Right forelimb (tissue), 1 donor: ENCODE results near the gene APBA2.

Source experiments
- DNase-seq: peaks from one replicate; pipeline ENCODE4 v3.0.0-alpha.2; 2018

APBA2 gene

DNA sequence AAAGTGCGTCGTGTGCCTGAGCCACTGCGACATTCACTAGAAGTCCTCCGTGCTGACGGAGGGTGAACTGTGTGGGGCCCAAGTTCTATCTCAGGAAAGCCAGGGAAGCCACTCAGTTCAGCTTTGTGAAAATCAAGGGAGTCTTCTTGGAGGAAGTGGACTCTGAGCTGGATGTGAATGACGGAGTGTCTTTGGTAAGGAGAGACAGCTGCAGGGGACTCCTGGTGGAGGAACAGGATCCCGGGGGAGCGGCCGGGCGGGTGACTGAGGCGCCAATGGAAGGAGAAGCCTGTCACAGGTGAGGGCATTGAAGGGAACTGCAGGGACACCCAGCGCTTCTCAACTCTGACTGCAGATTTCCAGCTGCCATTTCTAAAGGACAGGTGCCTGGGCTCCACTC lies 75.6 kb downstream of the APBA2 start:
- DNase-seq: no peak

DNA sequence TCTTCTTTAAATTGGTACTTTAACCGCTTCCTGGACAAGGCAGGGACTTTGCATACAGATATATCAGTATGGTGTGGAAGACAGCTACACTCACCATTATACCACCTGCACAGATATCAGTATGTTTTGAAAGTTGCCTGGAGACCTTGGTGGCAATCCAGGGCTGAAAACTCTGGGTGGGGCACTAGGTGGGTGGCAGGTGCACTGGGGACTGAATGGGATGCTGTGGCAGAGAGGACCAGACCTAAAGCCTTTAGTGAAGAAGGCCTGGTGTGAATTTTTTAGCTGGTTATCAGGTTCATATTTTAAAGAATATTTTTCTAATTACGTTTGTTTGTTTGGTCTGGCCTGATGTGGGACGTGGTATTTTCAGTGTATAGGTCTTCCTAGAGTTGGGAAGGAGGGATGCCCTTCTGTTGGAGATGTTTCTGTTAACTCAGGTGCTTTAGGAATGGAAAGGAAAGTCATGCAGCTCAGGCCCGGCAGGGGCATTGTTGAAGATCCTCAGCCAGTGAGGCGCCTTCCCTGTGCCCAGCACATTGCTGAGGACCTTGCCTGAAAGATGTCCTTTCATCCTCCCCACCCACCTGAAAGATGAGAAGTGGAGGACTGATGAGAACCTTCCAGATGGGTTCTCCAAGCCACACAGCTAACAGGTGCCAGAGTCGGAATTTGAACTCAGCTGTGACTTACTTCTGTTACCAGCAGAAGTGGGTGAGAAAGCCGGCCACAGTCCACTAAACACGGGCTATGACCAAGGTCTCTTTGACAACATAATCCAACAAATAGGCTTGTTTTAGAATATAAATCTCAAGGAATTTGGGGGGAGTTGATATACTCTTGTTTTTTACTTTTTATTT lies 77.3 kb downstream of the APBA2 start:
- no peak for DNase-seq

DNA sequence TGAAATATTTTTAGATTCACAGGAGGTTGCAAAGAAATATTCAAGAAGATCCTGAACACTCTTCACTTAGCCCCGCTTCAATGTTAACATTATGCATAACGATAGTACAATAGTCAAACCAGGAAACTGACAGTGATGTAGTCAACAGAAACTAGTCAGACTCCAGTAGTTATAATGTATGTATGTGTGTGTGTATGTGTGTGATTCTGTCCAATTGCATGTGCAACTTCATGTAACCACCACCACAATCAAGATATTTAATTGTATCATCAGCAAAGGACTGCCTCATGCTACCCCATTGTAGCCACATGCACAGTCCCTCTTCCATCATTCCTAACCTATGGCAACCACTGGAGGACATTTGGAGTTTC lies 77.9 kb downstream of the APBA2 start:
- no peak for DNase-seq

DNA sequence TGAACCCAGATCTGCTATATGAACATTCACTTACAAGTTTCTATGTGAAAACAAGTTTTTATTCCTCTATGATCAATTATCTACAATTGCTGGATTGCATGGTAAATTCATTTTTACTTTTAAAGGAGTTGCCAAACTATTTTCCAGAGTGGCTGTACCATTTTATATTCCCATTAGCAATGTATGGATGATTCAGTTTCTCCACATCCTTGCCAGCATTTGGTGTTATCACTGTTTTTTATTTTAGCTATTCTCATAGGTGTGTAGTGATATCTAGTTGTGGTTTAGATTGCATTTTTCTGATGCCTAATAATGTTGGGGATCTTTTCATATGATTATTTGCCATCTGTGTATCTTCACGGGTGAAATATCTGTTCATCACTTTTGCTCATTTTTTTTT lies 78.3 kb downstream of the APBA2 start:
- no peak for DNase-seq

DNA sequence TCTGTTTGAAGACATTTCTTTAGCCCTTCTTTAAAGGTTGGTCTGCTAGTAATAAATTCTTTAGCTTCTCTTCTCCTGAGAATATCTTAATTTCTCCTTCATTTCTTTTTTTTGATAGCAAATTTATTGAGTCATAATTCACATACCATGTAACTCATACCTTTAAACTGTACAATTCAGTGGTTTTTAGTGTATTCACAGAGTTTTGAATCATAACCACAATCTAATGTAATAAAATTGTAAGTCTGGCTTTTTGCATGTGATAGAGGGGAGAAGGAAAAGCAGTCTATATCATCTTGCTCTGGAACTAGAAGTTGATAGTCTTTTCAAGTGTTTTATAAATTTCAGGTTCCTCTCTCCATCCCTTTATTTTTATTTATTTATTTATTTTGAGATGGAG lies 81.3 kb downstream of the APBA2 start:
- DNase-seq: no peak

DNA sequence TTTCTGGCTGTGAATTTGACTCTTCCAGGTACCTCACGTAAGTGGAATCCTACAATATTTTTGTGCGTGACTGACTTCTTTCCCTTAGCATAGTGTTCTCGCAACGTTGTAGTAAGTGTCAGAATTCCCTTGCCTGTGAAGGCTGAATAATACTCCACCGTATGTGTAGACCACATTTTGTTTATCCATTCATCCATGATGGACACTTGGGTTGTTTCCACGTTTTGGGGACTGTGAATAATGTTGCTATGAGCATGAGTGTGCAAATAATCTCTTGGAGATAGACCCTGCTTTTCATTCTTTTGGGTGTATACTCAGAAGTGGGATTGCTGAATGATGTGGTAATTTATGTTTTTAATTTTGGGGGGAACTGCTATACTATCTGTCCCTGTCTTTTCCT lies 82.2 kb downstream of the APBA2 start:
- no peak for DNase-seq

DNA sequence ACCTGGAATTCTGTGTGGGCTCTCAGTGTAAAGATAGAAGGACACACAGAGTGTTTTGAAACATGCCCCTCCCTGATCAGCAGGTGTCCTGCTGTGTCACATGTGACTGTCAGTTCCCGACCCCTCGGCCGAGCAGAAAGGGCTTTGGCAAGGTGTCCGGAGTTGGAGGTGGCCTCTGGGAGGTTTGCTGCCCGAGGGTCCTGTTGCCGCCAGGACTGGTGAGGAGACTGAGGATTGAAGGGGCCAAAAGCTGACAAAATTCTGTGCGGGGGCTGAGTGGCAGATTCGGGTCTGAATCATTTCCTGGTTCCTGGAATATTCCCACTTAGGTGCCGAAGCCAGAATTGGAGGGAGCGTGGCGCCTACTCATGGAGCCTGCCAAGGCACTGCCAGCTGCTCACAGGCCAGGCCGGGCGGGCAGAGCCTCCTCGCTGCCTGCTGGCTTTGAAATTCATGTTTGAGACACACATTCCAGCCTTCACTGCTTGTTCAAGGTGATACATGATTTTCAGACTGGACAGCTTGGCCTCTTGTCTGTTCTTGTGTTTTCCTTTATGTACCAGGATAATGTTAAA lies 83.8 kb downstream of the APBA2 start:
- DNase-seq: no peak

DNA sequence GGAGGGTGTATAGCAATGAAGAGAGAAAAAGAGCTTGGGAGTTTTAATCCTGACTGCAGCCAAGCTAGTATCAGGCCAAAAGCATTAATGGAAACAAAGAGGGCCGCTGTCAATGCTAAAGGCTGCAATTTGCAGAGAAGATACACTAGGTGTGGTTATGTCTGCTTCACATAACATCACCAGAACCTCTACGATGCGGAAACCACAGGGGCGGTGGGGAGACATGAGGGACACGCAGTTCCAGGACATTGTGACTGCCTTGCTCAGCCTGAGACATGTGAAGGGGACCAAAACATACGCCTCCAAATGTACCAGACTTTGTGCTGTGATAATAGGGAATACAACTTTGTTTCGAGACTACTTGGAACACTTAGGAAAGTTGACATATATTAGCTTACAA lies 88.4 kb downstream of the APBA2 start:
- DNase-seq: no peak

DNA sequence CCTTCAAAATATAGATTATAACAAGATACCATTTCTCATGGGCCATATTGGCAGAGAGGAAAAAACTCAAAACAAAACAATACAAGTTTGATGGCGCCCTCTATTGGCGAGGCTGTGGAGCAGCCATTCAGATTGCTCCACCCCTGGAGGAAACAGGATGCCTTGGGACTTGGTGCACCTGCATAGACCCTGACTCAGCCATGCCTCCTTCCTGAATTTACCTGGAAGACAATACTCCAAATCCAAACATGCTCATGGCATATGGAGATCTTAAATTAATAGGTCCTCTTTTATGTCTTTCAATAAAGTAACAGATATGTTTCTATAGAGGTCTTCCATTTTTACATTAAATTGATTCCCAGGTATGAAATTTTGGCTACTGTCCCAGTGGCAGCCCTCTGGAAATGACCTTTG lies 90.0 kb downstream of the APBA2 start:
- DNase-seq: no peak

DNA sequence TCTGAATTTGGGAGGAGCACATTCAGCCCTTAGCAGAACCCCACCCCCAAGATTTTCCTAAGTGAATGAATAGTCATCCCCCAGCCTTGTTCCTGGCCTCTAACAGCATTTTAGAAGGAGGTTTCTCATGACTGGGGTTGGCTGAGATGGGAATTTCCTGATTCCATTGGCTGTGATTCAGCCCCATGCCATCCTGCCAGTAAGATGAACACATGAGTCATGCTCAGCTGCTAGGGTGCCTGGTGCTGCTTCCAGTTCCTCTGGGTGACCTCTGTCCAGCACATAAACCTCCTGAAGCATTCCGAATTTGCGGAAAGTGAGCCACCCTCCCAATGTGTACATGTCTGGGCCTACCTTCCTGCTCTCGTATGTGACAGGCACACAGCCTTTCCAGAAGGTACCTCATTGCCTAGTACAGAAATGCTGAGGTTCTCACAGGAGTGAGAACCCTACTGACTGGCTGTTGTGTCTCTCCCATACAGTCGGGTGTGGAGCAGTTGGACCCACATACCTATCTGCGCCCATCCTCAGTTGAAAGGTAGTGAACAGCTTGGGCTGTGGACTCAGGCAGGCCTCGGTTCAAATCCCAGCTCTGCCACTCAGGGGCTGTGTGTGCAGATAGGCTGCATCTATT lies 91.7 kb downstream of the APBA2 start:
- DNase-seq: no peak

DNA sequence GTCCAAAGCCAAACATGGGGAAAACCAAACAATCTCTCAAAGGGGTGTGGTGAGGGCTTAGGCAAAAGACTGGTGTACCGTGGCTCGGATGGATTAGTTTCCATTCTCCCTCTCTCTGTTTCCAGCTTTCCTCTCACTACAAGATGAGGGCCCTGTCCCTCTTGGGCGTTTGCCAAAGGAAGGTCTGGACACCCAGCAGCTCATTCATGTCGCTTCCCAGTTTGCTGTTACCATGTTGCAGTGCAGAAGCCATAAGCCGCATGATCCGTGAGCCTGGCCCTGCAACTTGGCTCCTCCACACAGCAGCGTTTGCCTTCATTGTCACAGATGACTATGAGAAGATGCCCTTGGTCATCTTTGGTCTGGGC lies 92.2 kb downstream of the APBA2 start:
- no peak for DNase-seq

DNA sequence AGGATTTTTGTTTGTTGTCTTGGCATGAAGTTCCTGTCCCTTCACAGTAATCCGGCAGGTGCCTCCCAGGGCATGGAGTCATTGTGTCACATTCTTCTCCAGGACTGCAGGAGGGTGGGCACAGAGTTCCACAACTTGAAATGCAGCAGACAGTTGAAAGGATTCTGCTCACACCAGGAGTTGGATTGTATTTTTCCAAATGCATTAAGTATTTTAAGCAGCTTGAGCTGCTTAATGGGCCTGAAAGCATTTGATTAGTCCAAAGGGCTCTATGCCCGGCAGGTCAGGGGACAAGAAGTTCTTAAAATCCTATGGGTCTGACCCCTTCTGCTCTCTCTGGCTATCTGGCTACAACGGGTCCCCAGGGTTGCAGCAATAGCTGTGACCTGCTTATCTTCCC lies 92.9 kb downstream of the APBA2 start:
- DNase-seq: no peak

DNA sequence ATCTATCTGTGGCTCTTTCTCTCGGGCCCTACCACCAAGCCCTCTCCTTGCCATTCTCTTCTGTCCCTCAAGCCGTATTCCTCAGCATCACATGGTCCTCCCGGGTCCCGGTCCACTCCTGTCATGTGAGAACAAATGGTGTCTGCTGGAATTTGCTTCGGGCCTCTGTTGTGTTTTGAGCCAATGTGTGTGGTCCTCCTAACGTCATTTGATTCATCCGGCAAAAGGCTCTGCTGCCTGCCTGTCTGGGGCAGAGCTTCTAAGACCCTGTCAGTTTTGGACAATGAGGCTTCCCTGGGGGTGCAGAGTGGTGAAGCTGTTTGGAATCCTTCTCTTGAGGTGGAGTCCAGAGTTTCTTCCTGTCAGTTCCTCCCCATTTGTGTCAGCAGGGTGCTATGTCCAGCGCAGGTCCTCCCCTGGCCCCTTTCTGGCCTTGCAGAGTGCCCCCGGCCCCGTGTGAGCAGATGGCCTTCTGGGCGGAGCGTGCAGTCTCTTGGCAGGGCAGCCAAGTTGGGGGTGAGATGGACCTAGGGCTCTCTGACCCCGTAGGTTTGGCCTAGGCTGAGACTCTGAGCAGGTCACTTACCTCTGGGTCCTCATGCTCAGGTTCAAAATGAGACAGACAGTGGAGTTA lies 93.6 kb downstream of the APBA2 start:
- DNase-seq: no peak

DNA sequence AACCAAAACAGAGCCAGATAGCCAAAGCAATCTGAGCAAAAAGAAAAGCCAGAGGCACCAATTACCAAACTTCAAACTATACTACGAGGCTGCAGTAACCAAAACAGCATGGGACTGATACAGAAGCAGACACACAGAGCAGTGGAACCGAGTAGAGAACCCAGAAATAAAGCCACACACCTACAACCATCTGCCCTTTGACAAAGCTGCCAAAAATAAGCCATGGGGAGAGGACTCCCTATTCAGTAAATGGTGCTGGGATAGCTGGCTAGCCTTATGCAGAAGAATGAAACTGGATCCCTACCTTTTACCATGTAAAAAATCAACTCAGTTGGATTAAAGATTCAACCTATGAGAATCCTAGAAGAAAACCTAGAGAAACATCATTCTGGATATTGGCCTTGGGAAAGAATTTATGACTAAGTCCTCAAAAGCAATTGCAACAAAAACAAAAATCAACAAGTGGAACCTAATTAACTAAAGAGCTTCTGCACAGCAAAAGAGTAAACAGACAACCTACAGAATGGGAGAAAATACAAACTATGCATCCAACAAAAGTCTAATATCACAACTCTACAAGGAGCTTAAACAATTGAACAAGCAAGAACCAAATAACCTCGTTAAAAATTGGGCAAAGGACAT lies 95.1 kb downstream of the APBA2 start:
- no peak for DNase-seq

DNA sequence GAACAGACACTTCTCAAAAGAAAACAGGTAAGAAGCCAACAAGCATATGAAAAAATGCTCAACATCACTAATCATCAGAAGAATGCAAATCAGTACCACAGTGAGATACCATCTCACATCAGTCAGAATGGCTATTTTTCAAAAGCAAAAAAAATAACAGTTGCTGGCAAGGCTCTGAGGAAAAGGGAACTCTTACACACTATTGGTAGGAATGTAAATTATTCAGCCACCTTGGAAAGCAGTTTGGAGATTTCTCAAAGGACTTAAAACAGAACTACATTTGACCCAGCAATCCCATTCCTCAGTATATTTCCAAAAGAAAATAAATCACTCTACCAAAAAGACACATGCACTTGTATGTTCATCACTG lies 95.6 kb downstream of the APBA2 start:
- no peak for DNase-seq

DNA sequence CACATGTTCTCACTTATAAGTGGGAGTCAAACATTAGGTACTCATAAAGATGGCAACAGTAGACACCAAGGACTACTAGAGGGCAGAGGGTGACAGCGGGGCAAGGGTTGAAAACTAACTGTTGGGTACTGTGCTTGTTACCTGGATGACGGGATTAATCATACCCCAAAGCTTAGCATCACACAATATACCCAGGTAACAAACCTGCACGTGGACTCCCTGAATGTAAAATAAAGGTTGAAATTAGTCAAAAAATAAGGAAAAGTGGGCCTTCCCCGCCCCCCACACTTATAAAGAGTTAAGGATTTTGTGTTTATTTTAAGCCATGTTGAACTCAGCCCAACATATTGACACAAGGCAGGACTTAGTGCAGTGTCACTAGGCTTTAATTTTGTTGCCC lies 96.1 kb downstream of the APBA2 start:
- DNase-seq: no peak

DNA sequence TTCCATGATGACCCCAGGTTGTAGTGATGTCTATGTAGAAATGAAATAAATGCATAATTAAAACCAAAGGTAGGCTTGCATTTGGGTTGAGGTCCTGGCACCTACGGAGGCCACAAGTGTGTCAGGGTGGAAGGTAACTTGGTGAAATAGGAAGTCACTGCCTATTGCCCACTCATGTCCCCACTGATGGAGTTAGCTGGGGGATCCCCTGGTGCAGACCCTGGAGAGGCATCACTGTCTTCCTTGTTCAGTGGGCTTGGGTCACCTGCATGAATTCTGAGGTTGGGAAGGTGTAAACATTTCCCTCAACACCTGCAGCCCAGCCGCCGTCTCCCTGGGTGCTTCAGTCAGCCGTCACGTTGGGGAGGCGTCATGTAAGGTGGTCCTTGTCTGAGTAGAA lies 97.1 kb downstream of the APBA2 start:
- DNase-seq: no peak

DNA sequence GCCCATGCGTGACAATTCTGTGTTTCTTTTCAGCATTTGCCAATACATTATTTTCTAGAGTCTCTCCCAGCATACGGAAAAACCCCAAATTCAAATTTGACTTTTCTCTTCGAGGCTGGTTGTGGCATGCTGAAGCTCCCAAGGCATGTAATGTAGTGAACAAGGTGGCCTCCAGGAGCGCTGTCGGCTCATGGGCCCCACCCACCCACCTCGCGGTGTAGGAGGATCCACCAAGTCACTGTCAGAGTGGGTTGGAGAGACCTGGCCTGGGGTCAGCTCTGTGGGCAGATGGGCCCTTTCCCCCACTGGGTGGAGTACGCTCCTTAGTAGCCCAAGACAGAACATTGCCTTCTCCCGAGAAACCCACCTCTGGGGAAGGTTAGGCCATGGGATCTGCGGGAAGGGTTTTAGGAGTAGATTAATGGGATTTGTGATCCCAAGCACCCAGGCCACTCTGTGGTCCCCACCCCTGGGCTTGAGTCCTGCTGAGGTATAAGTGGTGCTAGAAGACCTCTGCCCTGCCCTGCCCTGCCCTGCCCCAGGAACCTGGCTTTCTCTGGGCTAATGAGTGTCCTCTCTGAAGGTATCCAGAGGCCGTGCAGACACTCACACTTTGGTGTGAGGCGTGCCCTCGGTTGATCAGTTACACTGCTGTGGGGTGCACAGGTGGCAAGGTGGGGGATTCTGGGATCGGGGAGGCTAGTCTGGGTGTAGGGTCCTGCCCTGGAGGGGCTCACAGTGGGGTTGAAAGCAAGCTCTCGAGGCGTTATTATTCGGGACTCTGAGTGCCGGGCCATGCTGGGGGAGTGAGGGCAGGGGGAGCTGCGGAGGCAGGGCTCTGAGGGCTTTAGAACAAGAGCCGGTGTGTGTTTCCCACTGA lies 97.9 kb downstream of the APBA2 start:
- no peak for DNase-seq

DNA sequence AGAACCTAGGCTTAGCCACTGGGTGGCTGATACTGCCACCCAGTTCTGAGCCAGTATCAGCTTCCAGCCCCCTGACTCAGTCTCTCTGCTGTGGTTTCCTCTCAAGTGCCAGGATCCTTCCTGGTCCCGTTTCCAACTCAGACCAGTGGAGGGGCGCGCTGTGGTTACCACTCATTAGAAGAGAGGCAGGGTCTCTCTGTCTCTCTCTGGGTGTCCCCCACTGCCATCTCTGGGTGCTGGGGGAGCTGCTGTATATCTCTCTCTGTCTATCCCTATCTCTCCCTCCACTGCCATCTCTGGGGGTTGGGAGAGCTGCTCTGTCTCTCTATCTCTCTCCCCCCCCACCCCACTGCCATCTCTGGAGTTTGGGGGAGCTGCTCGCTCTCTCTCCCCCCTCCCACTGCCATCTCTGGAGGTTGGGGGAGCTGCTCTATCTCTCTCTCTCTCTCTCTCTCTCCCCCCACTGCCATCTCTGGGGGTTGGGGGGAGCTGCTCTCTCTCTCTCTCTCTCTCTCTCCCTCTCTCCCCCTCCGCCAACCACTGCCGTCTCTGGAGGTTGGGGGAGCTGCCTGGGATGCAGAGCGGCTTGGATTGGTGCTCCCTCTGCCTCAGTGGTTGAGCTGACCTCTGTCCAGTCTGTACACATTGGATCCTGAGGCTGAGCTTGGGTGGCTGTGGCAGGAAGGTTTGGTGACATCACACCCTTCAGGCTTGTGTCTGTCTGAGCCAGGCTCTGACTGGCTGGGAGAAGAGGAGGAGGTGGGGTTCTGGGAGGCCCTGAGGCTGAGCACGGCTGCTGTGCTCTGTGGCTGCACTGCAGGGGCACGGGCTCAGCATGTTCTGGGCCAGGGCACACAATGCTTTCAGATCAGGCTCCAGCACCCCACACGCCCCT lies 98.9 kb downstream of the APBA2 start:
- DNase-seq: no peak

DNA sequence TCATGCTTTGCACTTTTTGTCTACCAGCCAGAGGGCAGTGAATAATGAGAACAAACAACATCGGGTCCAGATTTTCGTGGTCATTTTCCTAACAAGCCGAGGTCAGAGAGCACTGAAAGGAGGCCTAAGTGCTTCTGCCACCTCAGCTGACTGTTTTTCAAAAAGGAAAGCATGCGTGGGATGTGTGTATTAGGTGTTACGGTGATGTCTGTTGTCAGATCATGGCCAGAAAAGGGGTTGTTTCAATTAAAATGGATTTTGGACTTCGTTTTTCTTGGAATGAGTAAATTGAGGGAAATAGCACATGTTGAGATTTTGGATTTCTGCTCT lies 99.5 kb downstream of the APBA2 start:
- no peak for DNase-seq

DNA sequence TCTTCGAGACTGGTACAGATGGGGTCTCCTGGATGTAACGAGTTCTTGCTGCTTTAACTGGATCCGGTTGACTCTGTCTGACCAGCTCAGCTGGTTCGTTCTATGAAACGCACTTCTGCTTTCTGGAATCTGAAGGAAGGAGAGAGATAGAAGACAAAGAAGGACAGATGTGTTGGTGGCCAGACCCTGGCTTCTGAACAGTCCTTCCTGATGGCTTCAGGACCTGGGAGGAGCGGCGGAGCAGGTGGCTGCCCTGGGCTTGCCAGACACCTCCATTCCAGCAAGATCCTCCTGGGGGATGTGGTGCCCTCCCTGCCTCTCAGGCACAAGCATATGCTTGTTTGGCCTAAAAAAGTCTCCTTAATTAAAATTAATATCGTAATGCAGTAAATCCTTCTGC lies 99.9 kb downstream of the APBA2 start:
- DNase-seq: no peak

DNA sequence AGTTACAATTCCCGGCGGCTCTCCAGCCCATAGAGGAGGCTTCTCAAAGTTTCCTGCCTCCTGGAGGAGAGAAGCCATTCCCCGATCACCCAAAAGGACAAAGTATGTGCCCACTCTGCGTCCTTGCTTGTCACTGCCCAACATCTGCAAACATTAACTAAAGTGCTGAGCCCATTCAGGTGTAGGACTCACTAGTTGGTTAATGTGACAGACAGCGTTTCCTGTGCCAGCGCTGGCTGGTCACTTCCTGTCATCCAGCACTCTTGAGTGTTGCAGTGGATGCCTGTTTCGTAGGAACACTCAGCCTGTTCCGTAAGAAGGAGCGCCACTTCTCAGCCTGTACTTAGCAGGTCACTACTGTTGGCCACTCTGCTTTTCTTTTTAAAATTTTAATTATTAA lies 100.3 kb downstream of the APBA2 start:
- DNase-seq: no peak
